Erythroblast (primary cell): ENCODE measurements around the gene TBL2.
"Not testable (repeated sequence)": the region's sequence is repeated elsewhere in the genome, so short reads cannot be mapped to it uniquely, and the experiment has no call there.

Source experiments
- GATA1 ChIP-seq: IDR thresholded peaks from 2 replicates; pipeline ENCODE4 v1.6.1; 2011; ENCODE audit warnings: low read depth, mild to moderate bottlenecking, control low read depth, low read length, moderate library complexity
- POLR2A ChIP-seq: IDR thresholded peaks from 2 replicates; pipeline ENCODE4 v1.6.1; 2011; ENCODE audit warnings: mild to moderate bottlenecking, low read length

DNA sequence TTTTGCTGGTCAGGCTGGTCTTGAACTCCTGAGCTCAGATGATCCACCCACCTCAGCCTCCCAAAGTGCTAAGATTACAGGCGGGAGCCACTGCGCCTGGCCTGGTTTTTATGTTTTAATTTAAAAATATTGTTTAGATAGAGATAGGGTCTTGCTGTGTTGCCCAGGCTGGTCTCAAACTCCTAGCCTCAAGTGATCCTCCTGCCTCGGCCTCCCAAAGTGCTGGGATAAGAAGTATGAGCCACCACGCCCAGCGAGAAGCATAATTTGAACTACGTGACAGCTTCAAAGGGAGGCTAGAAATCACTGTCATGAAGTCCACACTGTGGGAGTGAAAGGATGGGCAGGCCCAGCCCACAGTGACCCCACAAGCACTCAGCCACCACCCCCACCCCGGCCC, 42.5 kb downstream of the TBL2 start:
- TF ChIP-seq POLR2A, GATA1: not testable (repeated sequence)
